ENCODE results near the gene CRIM1. TPM values are rescaled to one million over a fixed set of nuclear protein-coding genes. Genes with fewer than 3 reads are reported as not detected.

The CRIM1 gene
- total RNA-seq, 1 donor from 2014 or later: 21.7 TPM

GRCh38 chr2:36516136-36516870 lies 160.7 kb downstream of the CRIM1 start:
- intact Hi-C loops (cut with DNase I): no loop called here
- no peak for ATAC-seq
- no peak for DNase-seq (ENCODE audit: missing footprints)

- intact Hi-C loops (cut with DNase I): loop anchor here (10.0 kb wide), 1 partner anchor 144 kb away; no protein-coding TSS in a partner anchor
- DNase-seq (ENCODE audit: missing footprints): no peak
- ATAC-seq: no peak
These were observed 164.9 kb downstream of the CRIM1 start for GRCh38 chr2:36520431-36520830.

- DNase-seq (ENCODE audit: missing footprints): no peak
- no peak for ATAC-seq
- intact Hi-C loops (cut with DNase I): loop anchor here (10.0 kb wide), 1 partner anchor 142 kb away; no protein-coding TSS in a partner anchor
These were observed 167.6 kb downstream of the CRIM1 start for GRCh38 chr2:36523153-36523552.

GRCh38 chr2:36525245-36525644 lies 169.7 kb downstream of the CRIM1 start:
- ATAC-seq (no peak), DNase-seq (ENCODE audit: missing footprints) (no peak)
- intact Hi-C loops (cut with DNase I): loop anchor here (10.0 kb wide), 1 partner anchor 140 kb away; no protein-coding TSS in a partner anchor

GRCh38 chr2:36526226-36526625 lies 170.6 kb downstream of the CRIM1 start:
- ATAC-seq (peak; percentile 53), DNase-seq (ENCODE audit: missing footprints) (no peak)
- intact Hi-C loops (cut with DNase I): loop anchor here (10.0 kb wide), 1 partner anchor 139 kb away; no protein-coding TSS in a partner anchor

DNA sequence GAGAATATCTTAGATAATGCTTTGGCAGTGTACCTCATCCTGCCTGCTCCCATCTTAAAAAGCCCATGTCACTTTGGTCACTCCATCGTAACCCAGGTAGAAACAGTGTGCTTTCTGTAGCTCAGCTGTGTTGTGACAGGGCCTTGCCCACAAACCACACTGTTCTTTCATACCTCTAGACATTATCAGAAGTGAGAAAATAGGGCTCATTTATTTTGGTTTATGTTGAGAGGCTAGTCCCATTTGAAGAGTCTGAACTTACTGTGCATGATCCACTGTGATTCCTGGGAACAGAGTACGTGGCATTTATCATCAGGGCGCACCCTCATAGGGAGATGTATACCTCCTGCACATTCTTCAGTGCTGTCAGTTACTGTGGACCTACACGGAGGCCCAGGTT lies 172.7 kb downstream of the CRIM1 start:
- intact Hi-C loops (cut with DNase I): loop anchor here (10.0 kb wide), 1 partner anchor 137 kb away; no protein-coding TSS in a partner anchor
- no peak for ATAC-seq

GRCh38 chr2:36528766-36529392 lies 173.3 kb downstream of the CRIM1 start:
- DNase-seq (ENCODE audit: missing footprints): no peak
- intact Hi-C loops (cut with DNase I): loop anchor here (10.0 kb wide), 1 partner anchor 136 kb away; no protein-coding TSS in a partner anchor

More for the DNA sequence above, 172.7 kb downstream of the CRIM1 start:
- no peak for DNase-seq (ENCODE audit: missing footprints)

DNA sequence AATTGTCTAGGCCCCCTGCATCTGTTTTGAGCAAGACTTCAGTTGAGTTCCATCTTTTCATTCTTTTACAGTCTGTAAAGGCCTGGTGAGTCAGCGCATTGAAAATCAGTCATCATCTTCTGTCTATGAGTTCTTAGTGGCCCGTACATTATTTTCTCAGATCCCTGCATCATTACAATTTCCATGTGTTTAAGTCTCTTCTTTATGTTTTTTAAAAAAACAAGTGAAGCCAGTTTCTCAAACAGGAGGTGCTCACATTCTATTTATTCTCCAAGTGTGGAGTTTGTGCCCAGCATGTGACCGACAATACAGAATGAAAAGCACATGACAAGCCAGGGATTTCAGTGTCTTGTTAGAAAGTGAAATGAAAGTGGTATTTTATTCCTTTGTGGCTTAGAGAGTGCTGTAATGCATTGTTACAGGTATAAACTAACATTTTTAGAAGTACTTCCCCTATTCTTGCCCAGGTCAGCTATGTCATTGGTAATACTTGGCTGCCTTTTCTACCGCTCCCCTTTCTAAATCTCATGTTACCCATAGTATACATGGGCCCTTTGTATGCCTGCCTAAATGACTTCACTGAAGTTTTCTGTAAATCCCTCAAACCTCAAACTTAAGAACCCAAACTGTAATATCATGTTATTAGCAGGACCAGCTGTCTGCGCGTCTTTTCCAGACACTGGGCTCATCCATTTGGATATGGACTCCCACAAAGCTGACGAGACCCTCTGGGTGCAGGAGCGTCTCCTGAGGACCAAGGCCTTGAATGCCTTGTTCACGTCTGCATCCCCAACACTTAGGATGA lies 174.8 kb downstream of the CRIM1 start:
- ATAC-seq (no peak), DNase-seq (ENCODE audit: missing footprints) (no peak)
- intact Hi-C loops (cut with DNase I): no loop called here

More at GRCh38 chr2:36528766-36529392, 173.3 kb downstream of the CRIM1 start:
- ATAC-seq: no peak

GRCh38 chr2:36530983-36531354 lies 175.4 kb downstream of the CRIM1 start:
- ATAC-seq (peak; percentile 77), DNase-seq (ENCODE audit: missing footprints) (no peak)
- intact Hi-C loops (cut with DNase I): no loop called here

DNA sequence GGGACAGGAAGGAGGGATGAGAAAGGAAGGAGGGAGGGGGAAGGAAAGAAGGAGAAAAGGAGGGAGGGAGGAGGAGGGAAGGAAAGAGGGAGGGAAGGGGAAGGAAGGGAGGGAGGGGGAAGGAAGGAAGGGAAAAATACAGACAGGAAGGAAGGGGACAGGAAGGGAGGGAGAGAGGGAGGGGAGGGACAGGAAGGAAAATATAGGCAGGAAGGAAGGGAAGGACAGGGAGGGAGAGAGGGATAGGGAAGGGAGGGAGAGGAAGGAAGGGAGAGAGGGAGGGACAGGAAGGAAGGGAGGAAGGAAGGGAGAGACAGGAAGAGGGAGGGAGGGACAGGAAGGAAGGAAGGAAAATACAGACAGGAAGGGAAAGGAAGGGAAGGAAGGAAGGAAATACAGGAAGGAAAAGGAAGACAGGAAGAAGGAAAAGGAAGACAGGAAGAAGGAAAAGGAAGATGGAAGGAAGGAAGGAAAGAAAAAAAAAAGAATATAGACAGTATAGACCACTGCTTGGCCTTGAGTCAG lies 178.8 kb downstream of the CRIM1 start:
- intact Hi-C loops (cut with DNase I): no loop called here
- DNase-seq (ENCODE audit: missing footprints): no peak
- ATAC-seq: no peak

DNA sequence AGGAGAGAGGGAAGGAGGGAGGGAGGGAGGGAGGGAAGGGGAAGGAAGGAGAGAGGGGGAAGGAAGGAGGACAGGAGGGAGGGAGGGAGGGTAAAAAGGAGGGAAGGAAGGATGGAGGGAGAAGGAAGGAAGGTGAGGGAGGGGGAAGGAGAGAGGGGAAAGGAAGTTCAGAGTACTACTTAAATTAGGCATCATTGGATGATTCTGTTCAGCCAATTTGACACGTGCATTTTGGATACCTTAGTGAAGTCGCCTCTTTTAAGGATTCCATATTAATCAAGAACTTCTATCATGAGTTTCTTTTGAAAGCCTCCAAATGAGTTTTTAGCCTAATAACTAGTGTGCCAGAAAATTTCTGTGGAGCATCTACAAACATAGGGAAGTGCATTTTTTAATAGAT lies 179.5 kb downstream of the CRIM1 start:
- ATAC-seq: no peak
- intact Hi-C loops (cut with DNase I): no loop called here
- DNase-seq (ENCODE audit: missing footprints): no peak

GRCh38 chr2:36536776-36537175 lies 181.2 kb downstream of the CRIM1 start:
- ATAC-seq (no peak), DNase-seq (ENCODE audit: missing footprints) (no peak)
- intact Hi-C loops (cut with DNase I): no loop called here

DNA sequence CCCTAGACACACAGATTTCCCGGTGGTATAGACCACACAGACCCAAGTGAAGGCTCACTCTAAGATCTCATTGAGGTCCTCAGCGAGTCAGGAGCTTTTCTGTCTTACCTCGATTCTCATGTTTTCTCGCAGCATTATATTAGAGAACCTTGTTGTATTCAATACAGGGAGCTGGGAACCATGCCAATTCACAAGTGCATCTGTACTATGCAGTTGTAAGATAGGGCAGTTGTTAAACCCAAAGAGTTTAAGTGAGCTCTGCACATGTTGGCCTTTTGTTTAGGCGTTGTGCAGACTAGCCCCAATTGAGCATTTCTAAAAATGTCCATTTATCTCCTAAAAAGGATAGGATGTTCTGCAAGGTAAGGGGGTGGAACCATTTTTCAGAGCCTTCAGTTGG lies 182.8 kb downstream of the CRIM1 start:
- intact Hi-C loops (cut with DNase I): no loop called here
- no peak for DNase-seq (ENCODE audit: missing footprints)
- peak; percentile 45 for ATAC-seq

GRCh38 chr2:36539631-36540030 lies 184.1 kb downstream of the CRIM1 start:
- intact Hi-C loops (cut with DNase I): no loop called here
- no peak for DNase-seq (ENCODE audit: missing footprints)
- ATAC-seq: no peak

DNA sequence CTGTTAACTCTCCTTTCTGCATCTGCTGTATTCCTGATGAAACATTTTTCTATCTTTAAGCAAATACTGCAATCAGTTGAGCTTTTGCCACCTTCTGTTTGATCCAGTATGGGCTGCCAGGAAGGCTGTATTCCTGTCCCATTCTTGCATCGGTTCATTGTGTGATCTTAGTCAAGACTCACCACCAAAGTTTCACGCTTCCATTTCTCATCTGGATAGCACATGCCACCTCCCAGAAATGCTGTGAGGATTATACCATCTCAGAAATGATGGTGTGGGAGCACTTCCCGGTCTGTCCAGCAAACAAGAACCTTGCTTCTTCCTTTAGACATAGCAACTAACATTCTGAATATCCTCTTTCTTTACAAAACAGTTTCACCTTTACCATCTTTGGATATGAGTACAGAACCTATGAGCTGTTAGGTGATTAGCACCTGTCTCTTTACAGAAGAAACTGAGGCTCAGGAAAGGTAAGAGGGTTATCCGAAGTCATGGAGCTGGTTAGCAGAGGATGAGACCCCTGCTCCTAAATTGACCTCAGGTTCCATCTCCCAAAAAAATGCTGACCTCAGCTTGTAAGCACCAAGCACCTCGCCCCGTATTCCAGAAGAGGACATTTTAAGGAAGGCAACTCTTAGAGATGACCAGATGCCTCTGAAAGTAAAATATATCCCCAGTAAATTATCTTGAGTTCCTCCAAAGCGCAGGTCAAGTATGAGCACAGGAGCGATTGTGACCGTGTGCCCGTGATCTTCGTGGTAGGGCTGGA lies 185.6 kb downstream of the CRIM1 start:
- DNase-seq (ENCODE audit: missing footprints) (no peak), ATAC-seq (no peak)
- intact Hi-C loops (cut with DNase I): no loop called here

- no peak for ATAC-seq
- DNase-seq (ENCODE audit: missing footprints): no peak
- intact Hi-C loops (cut with DNase I): no loop called here
These were observed 186.5 kb downstream of the CRIM1 start for GRCh38 chr2:36541891-36542595.

DNA sequence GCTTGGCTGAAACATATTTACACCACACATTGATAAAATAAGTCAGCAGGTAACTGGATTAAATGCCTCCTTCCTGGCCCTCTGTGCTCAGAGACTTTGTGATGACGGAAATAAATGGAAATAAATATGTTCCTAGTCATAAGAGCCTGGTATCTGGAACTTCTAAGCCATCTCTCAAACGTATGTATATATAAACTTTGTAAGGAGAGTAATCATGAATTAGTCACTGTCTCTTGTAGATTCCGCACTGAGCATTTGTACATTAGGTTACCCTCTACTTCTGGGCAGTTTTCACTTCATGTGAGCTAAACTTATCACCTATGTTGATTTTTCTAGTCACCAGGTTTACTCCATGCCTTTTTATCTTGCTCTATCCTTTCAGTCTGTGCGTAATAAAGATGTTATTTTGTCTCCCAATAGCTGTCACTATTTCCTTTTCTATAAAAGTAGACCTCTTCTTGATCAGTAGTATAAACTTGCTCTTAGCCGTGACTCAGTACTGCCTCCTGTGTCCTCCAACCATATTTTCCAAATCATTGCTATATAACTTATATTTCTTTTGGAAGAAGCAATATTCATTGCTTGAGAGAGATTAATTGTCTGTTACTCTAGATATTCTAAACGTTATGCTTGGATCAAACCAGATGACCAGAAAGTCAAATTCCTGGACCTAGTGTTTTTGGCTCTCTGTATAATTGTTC lies 189.2 kb downstream of the CRIM1 start:
- no peak for ATAC-seq
- intact Hi-C loops (cut with DNase I): no loop called here

More for the DNA sequence above, 189.2 kb downstream of the CRIM1 start:
- no peak for DNase-seq (ENCODE audit: missing footprints)

Measured in Right ventricle myocardium inferior (tissue), 1 donor.